ENCODE results near the gene CLMP. TPM values are rescaled to one million over a fixed set of nuclear protein-coding genes. Genes with fewer than 3 reads are reported as not detected.

The CLMP gene
- total and polyA plus RNA-seq, 4 donors: 8.2 to 107 (median 47.4) TPM

DNA sequence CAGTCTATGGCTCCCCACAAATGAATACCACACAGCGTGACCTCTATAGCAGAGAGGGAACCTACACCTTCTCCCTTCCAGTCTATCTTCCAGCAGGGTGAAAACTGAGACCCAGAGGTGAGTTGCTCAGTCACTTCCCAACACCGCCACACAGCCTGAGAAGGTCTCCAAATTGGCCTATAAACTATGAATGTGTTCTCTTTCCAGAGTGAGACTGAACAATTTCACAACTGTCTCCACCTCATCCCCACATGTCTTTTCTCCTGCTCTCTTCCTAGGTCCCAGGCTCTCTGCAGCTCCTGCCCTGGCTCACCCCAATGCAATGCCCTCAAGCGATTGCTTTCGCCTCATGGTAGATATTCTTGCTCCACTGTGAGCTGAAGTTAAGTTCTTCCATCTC, 14.0 kb downstream of the CLMP start:
- Histone ChIP-seq H3K27ac (ENCODE audit: low read depth in 1 of 2, low read length in 2 of 2) (peak overlapping the region in 1 of 2 donors; percentile 66), H3K4me3 (ENCODE audit: low read length in 2 of 2) (no peak overlapping the region), H3K27me3 (ENCODE audit: control insufficient read depth in 1 of 2, insufficient read depth in 2 of 2, low read length in 1 of 2) (no peaks in the 10 kb centered on the region), H3K9me3 (ENCODE audit: control insufficient read depth, low read length) (no peaks in the 10 kb centered on the region), H3K4me1 (ENCODE audit: control insufficient read depth in 1 of 2, insufficient read depth in 2 of 2, low read length in 2 of 2) (peaks cover 4 to 10% of the 10 kb centered on the region in 2 donors), H3K36me3 (ENCODE audit: control insufficient read depth in 1 of 2, insufficient read depth in 2 of 2, low read length in 1 of 2) (no peaks in the 10 kb centered on the region)
- no peak for DNase-seq
- no peak for ATAC-seq (ENCODE audit: low FRiP score)
- intact Hi-C loops (cut with DNase I): no loop called here
- 95 to 96% methylated on average over 4 of the region's 4 CpGs for WGBS, 2 donors

DNA sequence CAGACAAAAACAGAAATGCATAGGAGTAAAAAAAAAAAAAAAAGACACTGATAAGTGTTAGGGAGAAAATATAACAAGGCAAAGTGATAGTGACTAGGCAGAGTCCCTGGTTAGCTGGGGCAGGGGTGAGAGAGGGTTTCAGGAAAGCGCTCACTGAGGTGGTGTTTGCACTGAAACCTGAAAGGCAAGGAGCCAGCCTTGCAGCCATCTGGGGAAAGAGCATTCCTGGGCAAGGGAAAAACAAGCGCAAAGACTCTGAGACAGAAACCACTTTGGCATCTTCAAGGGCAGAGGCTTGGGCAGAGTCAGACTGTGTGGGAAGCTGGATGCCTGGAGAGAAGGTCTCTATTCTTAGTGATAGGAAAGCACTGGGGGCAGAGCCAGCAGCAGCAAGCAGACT, 14.5 kb downstream of the CLMP start:
- peak overlapping the region in 1 of 2 donors; percentile 66 for H3K27ac ChIP-seq (ENCODE audit: low read depth in 1 of 2, low read length in 2 of 2)
- H3K4me3 ChIP-seq (ENCODE audit: low read length in 2 of 2): no peak overlapping the region
- intact Hi-C loops (cut with DNase I): no loop called here
- DNase-seq (no peak), ATAC-seq (ENCODE audit: low FRiP score) (no peak)
- H3K9me3 ChIP-seq (ENCODE audit: control insufficient read depth, low read length): no peaks in the 10 kb centered on the region
- peaks cover 2 to 13% of the 10 kb centered on the region in 2 donors for H3K4me1 ChIP-seq (ENCODE audit: control insufficient read depth in 1 of 2, insufficient read depth in 2 of 2, low read length in 2 of 2)
- WGBS, 2 donors: 46% methylated on average over 2 of the region's 2 CpGs
- no peaks in the 10 kb centered on the region for H3K27me3 ChIP-seq (ENCODE audit: control insufficient read depth in 1 of 2, insufficient read depth in 2 of 2, low read length in 1 of 2)
- no peaks in the 10 kb centered on the region for H3K36me3 ChIP-seq (ENCODE audit: control insufficient read depth in 1 of 2, insufficient read depth in 2 of 2, low read length in 1 of 2)

DNA sequence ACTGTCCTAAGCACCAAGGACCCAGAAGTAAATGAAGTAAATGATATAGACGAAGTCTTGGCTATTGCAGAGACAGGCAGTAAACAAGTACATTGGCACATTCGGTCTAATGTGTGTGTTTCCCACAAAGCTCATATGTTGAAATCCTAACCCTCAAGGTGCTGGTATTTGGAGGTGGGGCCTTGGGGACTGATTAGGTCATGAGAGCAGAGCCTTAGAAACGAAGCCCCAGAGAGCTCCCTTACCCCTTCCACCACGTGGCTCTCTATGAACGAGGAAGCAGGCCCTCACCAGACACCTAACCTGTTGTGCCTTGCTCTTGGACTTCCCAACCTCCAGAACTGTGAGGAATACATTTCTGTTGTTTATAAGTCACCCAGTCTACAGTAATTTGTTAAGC, 14.9 kb downstream of the CLMP start:
- DNase-seq: no peak
- H3K27ac ChIP-seq (ENCODE audit: low read depth in 1 of 2, low read length in 2 of 2): peak overlapping the region in 1 of 2 donors; percentile 10
- intact Hi-C loops (cut with DNase I): no loop called here

DNA sequence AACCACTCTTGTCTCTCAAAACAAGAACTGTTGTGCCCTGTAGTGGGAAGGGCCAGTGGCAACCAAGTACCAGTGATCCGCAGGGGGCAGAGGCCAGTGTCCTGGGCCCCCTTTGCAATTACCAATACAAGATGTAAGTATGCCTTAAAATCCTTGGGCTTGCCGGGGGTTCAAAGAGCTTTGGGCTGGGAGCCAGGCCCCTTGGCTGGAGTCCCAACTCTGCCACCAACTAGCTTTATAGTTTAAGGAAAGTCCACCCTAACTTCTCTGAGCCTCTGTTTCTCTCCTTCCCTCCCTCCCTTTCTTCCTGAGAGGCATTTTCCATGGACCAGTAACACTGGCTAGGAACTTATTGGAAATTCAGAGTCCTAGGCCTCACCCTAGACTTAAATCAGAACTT, 15.5 kb downstream of the CLMP start:
- Histone ChIP-seq H3K27me3 (ENCODE audit: control insufficient read depth in 1 of 2, insufficient read depth in 2 of 2, low read length in 1 of 2) (no peaks in the 10 kb centered on the region), H3K4me3 (ENCODE audit: low read length in 2 of 2) (no peak overlapping the region), H3K4me1 (ENCODE audit: control insufficient read depth in 1 of 2, insufficient read depth in 2 of 2, low read length in 2 of 2) (peaks cover 2 to 15% of the 10 kb centered on the region in 2 donors), H3K9me3 (ENCODE audit: control insufficient read depth, low read length) (no peaks in the 10 kb centered on the region), H3K36me3 (ENCODE audit: control insufficient read depth in 1 of 2, insufficient read depth in 2 of 2, low read length in 1 of 2) (no peaks in the 10 kb centered on the region), H3K27ac (ENCODE audit: low read depth in 1 of 2, low read length in 2 of 2) (no peak overlapping the region)
- WGBS, 2 donors: 40 to 50% methylated on average over 2 of the region's 2 CpGs
- intact Hi-C loops (cut with DNase I): no loop called here
- ATAC-seq (ENCODE audit: low FRiP score) (no peak), DNase-seq (no peak)

More for the DNA sequence above, 14.9 kb downstream of the CLMP start:
- no peaks in the 10 kb centered on the region for H3K9me3 ChIP-seq (ENCODE audit: control insufficient read depth, low read length)
- H3K27me3 ChIP-seq (ENCODE audit: control insufficient read depth in 1 of 2, insufficient read depth in 2 of 2, low read length in 1 of 2): no peaks in the 10 kb centered on the region
- no peak overlapping the region for H3K4me3 ChIP-seq (ENCODE audit: low read length in 2 of 2)
- H3K36me3 ChIP-seq (ENCODE audit: control insufficient read depth in 1 of 2, insufficient read depth in 2 of 2, low read length in 1 of 2): no peaks in the 10 kb centered on the region
- no peak for ATAC-seq (ENCODE audit: low FRiP score)
- peaks cover 2 to 15% of the 10 kb centered on the region in 2 donors for H3K4me1 ChIP-seq (ENCODE audit: control insufficient read depth in 1 of 2, insufficient read depth in 2 of 2, low read length in 2 of 2)
- WGBS, 2 donors: 60 to 62% methylated on average over 5 of the region's 5 CpGs

DNA sequence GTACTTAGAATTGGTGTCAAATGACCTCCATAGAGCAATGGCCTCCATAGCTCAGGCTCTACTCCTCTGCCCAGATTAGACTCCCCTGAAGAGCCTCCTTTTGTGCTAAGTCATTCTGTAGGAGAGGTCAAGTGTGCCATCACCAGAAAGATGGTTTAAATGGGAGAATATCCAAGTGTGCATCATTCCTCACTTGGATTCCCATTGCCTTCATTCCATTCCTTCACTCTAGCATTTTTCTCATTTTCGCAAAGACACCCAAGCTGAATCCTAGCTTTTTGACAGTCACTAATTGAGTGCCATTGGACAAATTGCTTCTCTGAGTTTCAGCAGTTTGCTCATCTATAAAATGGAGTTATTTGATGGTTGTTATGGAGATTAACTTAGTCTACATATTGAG, 16.9 kb downstream of the CLMP start:
- intact Hi-C loops (cut with DNase I): no loop called here
- H3K36me3 ChIP-seq (ENCODE audit: control insufficient read depth in 1 of 2, insufficient read depth in 2 of 2, low read length in 1 of 2): no peaks in the 10 kb centered on the region
- H3K27me3 ChIP-seq (ENCODE audit: control insufficient read depth in 1 of 2, insufficient read depth in 2 of 2, low read length in 1 of 2): no peaks in the 10 kb centered on the region
- no peak for DNase-seq
- ATAC-seq (ENCODE audit: low FRiP score): no peak
- no peaks in the 10 kb centered on the region for H3K9me3 ChIP-seq (ENCODE audit: control insufficient read depth, low read length)
- H3K4me1 ChIP-seq (ENCODE audit: control insufficient read depth in 1 of 2, insufficient read depth in 2 of 2, low read length in 2 of 2): peaks cover 2 to 15% of the 10 kb centered on the region in 2 donors
- H3K4me3 ChIP-seq (ENCODE audit: low read length in 2 of 2): no peak overlapping the region
- no peak overlapping the region for H3K27ac ChIP-seq (ENCODE audit: low read depth in 1 of 2, low read length in 2 of 2)
- WGBS, 2 donors: 94 to 97% methylated on average over 1 of the region's 1 CpG

DNA sequence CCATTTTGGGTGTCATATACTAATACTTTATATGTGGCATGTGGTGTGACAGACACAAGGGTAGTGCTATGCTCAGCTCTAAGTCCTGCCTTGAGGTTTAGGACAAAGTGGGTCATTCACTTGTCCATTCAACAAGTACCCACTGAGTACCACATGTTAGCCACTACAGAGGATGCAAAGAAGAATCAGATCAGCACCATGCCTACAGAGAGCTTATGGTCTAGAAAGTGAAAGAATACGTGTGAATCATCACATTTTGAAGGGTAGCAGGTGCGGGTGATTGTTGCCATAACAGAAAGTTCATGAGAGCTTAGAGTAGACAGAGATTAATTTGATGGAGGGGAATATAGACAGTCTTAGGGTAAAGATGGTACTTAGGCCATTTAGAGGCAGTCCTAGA, 18.3 kb downstream of the CLMP start:
- H3K4me3 ChIP-seq (ENCODE audit: low read length in 2 of 2): no peak overlapping the region
- ATAC-seq (ENCODE audit: low FRiP score): no peak
- H3K36me3 ChIP-seq (ENCODE audit: control insufficient read depth in 1 of 2, insufficient read depth in 2 of 2, low read length in 1 of 2): no peaks in the 10 kb centered on the region
- H3K27me3 ChIP-seq (ENCODE audit: control insufficient read depth in 1 of 2, insufficient read depth in 2 of 2, low read length in 1 of 2): no peaks in the 10 kb centered on the region
- no peaks in the 10 kb centered on the region for H3K9me3 ChIP-seq (ENCODE audit: control insufficient read depth, low read length)
- H3K27ac ChIP-seq (ENCODE audit: low read depth in 1 of 2, low read length in 2 of 2): peak overlapping the region in 1 of 2 donors; percentile 17
- intact Hi-C loops (cut with DNase I): no loop called here
- no peak for DNase-seq
- WGBS, 2 donors: 92 to 94% methylated on average over 2 of the region's 2 CpGs
- peaks cover 2 to 15% of the 10 kb centered on the region in 2 donors for H3K4me1 ChIP-seq (ENCODE audit: control insufficient read depth in 1 of 2, insufficient read depth in 2 of 2, low read length in 2 of 2)

DNA sequence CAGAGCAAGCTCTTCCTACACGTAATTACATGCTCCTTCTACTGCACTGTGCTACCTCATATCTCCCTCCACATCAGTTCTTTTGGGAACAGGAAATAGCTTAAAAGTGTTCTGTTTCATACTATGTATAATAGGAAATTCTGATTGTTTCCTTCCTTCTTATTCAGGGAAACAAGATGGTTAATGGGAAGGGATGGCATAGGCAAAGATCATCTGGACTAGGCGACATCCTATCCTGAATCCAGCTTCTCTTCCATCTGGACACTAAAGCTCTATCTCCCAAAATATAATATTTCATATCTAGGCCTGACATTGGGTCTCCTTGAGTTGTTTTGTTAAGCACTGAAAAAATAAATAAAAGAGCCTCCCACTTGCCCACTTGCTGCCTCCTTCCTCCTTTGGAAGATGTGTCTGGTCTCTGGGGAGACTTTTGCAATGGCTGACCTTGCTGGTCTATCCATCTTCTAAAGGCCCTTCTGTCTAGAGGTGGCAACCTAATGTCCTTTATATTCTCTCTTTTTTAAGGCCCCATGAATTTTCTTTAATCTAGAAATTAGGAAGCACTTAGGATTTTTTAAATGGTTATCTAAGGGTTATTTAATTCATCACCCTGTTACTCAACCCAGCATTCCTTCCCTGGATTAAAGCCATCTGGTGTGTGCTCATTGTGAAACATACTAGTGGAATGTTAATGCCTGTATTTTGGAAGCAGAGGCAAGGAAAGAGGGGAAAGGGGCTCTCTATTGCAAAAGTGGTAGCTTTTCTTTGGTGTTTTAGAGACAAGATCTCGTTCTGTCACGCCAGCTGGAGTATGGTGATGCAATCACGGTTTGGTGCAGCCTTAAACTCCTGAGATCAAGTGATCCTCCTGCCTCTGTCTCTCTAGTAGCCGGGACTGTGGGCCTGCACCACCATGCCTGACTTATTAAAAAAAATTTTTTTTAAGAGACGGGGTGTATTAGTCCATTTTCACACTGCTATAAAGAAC, 20.6 kb downstream of the CLMP start:
- intact Hi-C loops (cut with DNase I): no loop called here
- peak overlapping the region; percentile 75 to 98 for H3K27ac ChIP-seq (ENCODE audit: low read depth in 1 of 2, low read length in 2 of 2)
- no peak for DNase-seq
- ATAC-seq (ENCODE audit: low FRiP score): peak; percentile 87
- H3K36me3 ChIP-seq (ENCODE audit: control insufficient read depth in 1 of 2, insufficient read depth in 2 of 2, low read length in 1 of 2): no peaks in the 10 kb centered on the region
- no peaks in the 10 kb centered on the region for H3K27me3 ChIP-seq (ENCODE audit: control insufficient read depth in 1 of 2, insufficient read depth in 2 of 2, low read length in 1 of 2)
- 19 to 22% methylated on average over 7 of the region's 7 CpGs for WGBS, 2 donors
- no peak overlapping the region for H3K4me3 ChIP-seq (ENCODE audit: low read length in 2 of 2)
- no peaks in the 10 kb centered on the region for H3K9me3 ChIP-seq (ENCODE audit: control insufficient read depth, low read length)
- peaks cover 0 to 5% of the 10 kb centered on the region in 2 donors for H3K4me1 ChIP-seq (ENCODE audit: control insufficient read depth in 1 of 2, insufficient read depth in 2 of 2, low read length in 2 of 2)

DNA sequence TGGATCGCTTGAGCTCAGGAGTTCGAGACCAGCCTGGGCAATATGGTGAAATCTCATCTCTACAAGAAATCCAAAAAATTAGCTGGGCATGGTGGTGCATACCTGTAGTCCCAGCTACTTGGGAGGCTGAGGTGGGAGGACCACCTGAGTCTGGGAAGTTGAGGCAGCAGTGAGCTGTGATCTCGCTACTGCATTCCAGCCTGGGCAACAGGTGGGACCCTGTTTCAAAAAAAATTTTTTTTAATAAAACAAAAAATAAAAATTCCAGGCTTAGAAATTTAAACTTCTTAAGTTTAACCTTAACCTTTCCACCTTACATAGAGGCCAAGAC, 21.2 kb downstream of the CLMP start:
- no peak for ATAC-seq (ENCODE audit: low FRiP score)
- Histone ChIP-seq H3K27ac (ENCODE audit: low read depth in 1 of 2, low read length in 2 of 2) (no peak overlapping the region), H3K4me3 (ENCODE audit: low read length in 2 of 2) (no peak overlapping the region), H3K36me3 (ENCODE audit: control insufficient read depth in 1 of 2, insufficient read depth in 2 of 2, low read length in 1 of 2) (no peaks in the 10 kb centered on the region), H3K9me3 (ENCODE audit: control insufficient read depth, low read length) (no peaks in the 10 kb centered on the region), H3K27me3 (ENCODE audit: control insufficient read depth in 1 of 2, insufficient read depth in 2 of 2, low read length in 1 of 2) (no peaks in the 10 kb centered on the region), H3K4me1 (ENCODE audit: control insufficient read depth in 1 of 2, insufficient read depth in 2 of 2, low read length in 2 of 2) (peaks cover 0 to 5% of the 10 kb centered on the region in 2 donors)
- intact Hi-C loops (cut with DNase I): no loop called here
- WGBS, 2 donors: 96 to 97% methylated on average over 3 of the region's 3 CpGs
- DNase-seq: no peak

Measured in aorta (tissue), 5 donors.